Measurements from ENCODE around the gene ADM2. TPM values are rescaled to one million over a fixed set of nuclear protein-coding genes. Genes with fewer than 3 reads are reported as not detected.

ADM2 gene
- total and polyA plus RNA-seq, 4 donors = 0.74 to 5.7 (median 2.7) TPM

GRCh38 chr22:50463188-50463900 is 18.0 kb upstream of the ADM2 start:
- no peak for TF ChIP-seq CTCF (IDR thresholded peaks at IDR 0.05; ENCODE audit: control extremely low read depth, extremely low read depth)
- 94 to 95% methylated on average over 26 to 28 of the region's 28 CpGs for WGBS, 2 donors
- DNase-seq = no peak
- Histone ChIP-seq H3K9me3 (ENCODE audit: control insufficient read depth in 4 of 4, insufficient read depth in 3 of 4, low read length in 3 of 4) (no peaks in the 10 kb centered on the region), H3K4me3 (no peak overlapping the region), H3K27me3 (ENCODE audit: control insufficient read depth in 3 of 3, insufficient read depth in 3 of 3, low read length in 2 of 3) (no peaks in the 10 kb centered on the region), H3K4me1 (ENCODE audit: control insufficient read depth in 5 of 5, insufficient read depth in 5 of 5, low read length in 5 of 5) (peaks cover 0 to 8% (median 0%) of the 10 kb centered on the region in 5 donors), H3K36me3 (ENCODE audit: control insufficient read depth in 4 of 4, insufficient read depth in 4 of 4, low read length in 4 of 4) (peaks cover 22 to 96% (median 41%) of the 10 kb centered on the region in 4 donors), H3K9ac (ENCODE audit: insufficient read depth in 1 of 2, low read length in 2 of 2) (no peak overlapping the region), H3K27ac (ENCODE audit: low read depth in 1 of 2, low read length in 1 of 2) (no peak overlapping the region)
- ATAC-seq (ENCODE audit: insufficient read depth, low FRiP score) = no peak

DNA sequence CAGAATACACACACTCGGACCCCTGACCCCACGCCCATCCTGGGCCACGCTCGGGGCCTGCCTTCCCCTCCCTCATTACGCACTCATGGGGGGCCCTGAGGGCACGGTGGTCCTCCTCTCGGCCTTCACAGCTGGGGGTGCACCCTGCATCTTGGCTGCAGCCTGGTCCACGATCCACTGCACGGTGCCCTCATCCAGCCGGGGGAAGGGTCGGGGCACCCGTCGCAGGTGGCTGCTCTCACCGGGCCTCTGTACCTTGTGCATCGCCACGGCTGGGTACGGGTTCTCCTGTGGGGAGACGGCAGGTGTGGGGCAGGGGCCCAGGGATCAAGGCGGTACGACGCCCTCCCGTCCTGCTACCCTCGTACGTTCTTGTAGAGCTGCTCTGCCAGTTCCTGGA is 16.9 kb upstream of the ADM2 start:
- no peak for TF ChIP-seq CTCF (IDR thresholded peaks at IDR 0.05; ENCODE audit: control extremely low read depth, extremely low read depth)
- no peaks in the 10 kb centered on the region for H3K27me3 ChIP-seq (ENCODE audit: control insufficient read depth in 3 of 3, insufficient read depth in 3 of 3, low read length in 2 of 3)
- no peak overlapping the region for H3K27ac ChIP-seq (ENCODE audit: low read depth in 1 of 2, low read length in 1 of 2)
- no peak overlapping the region for H3K9ac ChIP-seq (ENCODE audit: insufficient read depth in 1 of 2, low read length in 2 of 2)
- H3K9me3 ChIP-seq (ENCODE audit: control insufficient read depth in 4 of 4, insufficient read depth in 3 of 4, low read length in 3 of 4) = no peaks in the 10 kb centered on the region
- H3K4me1 ChIP-seq (ENCODE audit: control insufficient read depth in 5 of 5, insufficient read depth in 5 of 5, low read length in 5 of 5) = peaks cover 0 to 8% (median 0%) of the 10 kb centered on the region in 5 donors
- WGBS, 2 donors = 93 to 95% methylated on average over 24 of the region's 24 CpGs
- DNase-seq = no peak
- H3K36me3 ChIP-seq (ENCODE audit: control insufficient read depth in 4 of 4, insufficient read depth in 4 of 4, low read length in 4 of 4) = peaks cover 22 to 85% (median 35%) of the 10 kb centered on the region in 4 donors
- H3K4me3 ChIP-seq = no peak overlapping the region
- no peak for ATAC-seq (ENCODE audit: insufficient read depth, low FRiP score)

GRCh38 chr22:50465066-50465930 is 16.0 kb upstream of the ADM2 start:
- Histone ChIP-seq H3K36me3 (ENCODE audit: control insufficient read depth in 4 of 4, insufficient read depth in 4 of 4, low read length in 4 of 4) (peaks cover 21 to 76% (median 30%) of the 10 kb centered on the region in 4 donors), H3K27ac (ENCODE audit: low read depth in 1 of 2, low read length in 1 of 2) (no peak overlapping the region), H3K27me3 (ENCODE audit: control insufficient read depth in 3 of 3, insufficient read depth in 3 of 3, low read length in 2 of 3) (no peaks in the 10 kb centered on the region), H3K4me1 (ENCODE audit: control insufficient read depth in 5 of 5, insufficient read depth in 5 of 5, low read length in 5 of 5) (peaks cover 0 to 11% (median 3%) of the 10 kb centered on the region in 5 donors), H3K9ac (ENCODE audit: insufficient read depth in 1 of 2, low read length in 2 of 2) (no peak overlapping the region), H3K4me3 (no peak overlapping the region), H3K9me3 (ENCODE audit: control insufficient read depth in 4 of 4, insufficient read depth in 3 of 4, low read length in 3 of 4) (no peaks in the 10 kb centered on the region)
- ATAC-seq (ENCODE audit: insufficient read depth, low FRiP score) (no peak), DNase-seq (peak in 2 of 3 donors; percentile 67 to 69)
- WGBS, 2 donors = 93 to 95% methylated on average over 30 of the region's 30 CpGs
- no peak for TF ChIP-seq CTCF (IDR thresholded peaks at IDR 0.05; ENCODE audit: control extremely low read depth, extremely low read depth)
